Activated T-cell treated with anti-CD3 and anti-CD28 coated beads, Interleukin-2, amount 50 U/mL, for 48 hours (primary cell): ENCODE results near the gene KMT2A.

Experiments used
- DNase-seq, 2 experiments: peaks; one replicate each; pipeline ENCODE4 v3.0.0-alpha.2; 2020

The KMT2A gene

GRCh38 chr11:118533769-118534729 lies 97.8 kb downstream of the KMT2A start:
- DNase-seq = no peak

- DNase-seq = no peak
Measured at GRCh38 chr11:118535261-118535660, 99.0 kb downstream of the KMT2A start.

DNA sequence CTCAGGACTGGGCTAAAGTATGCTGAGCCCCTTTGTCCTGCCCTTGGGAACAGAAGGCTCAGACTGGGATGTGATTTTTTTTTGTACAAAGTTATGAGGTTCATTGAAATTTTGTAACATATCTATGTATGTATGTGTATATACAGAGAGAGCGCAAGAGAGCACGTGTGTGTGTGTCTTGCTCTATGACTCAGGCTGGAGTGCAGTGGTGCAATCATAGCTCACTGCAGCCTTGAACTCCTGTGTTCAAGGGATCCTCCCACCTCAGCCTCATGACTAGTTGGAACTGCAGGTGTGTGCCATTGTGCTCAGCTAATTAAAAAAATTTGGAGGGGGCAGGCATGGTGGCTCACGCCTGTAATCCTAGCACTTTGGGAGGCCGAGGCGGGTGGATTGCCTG lies 100.4 kb downstream of the KMT2A start:
- no peak for DNase-seq

GRCh38 chr11:118537409-118537980 lies 101.2 kb downstream of the KMT2A start:
- no peak for DNase-seq

GRCh38 chr11:118544010-118544646 lies 107.8 kb downstream of the KMT2A start:
- no peak for DNase-seq

GRCh38 chr11:118544647-118545010 lies 108.3 kb downstream of the KMT2A start:
- no peak for DNase-seq

GRCh38 chr11:118545533-118545932 lies 109.2 kb downstream of the KMT2A start:
- DNase-seq = no peak

DNA sequence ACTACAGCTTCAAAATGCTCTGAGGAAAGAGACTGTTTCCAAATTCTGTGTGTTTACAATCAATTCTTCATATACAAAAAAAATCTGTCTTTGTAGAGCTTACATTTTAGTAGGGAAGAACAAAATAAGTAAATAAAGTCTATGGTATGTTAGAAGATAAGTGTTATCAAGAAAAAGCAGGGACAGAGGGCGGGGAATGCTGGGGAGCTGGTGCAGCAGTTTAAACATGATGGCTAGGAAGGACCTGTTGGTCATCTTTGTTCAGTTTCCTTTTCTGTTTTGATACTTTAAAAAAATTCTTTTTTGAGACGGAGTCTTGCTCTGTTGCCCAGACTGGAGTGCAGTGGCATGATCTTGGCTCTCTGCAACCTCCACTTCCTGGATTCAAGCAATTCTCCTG lies 110.8 kb downstream of the KMT2A start:
- DNase-seq = no peak

DNA sequence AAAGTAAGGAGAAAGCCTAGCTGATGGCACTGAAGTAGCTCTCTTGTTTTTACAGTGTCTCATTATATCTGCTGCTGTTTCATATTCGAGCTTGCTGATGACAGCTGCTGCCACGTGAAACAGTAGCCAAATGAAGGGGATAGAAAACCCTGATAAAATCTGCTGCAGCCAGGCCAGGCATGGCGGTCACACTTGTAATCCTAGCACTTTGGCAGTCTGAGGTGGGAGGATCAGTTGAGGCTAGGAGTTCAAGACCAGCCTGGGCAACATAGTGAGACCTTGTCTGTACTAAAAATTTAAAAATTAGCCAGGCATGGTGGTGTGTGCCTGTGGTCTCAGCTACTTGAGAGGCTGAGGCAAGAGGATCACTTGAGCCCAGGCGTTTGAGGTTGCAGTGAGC lies 116.0 kb downstream of the KMT2A start:
- DNase-seq = no peak

DNA sequence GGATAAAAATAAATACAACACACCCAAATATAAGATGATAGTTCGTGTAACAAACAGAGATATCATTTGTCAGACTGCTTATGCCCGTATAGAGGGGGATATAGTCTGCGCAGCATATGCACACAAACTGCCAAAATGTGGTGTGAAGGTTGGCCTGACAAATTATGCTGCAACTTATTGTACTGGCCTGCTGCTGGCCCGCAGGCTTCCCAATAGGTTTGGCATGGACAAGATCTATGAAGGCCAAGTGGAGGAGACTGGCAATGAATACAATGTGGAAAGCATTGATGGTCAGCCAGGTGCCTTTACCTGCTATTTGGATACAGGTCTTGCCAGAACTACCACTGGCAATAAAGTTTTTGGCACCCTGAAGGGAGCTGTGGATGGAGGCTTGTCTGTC lies 124.5 kb downstream of the KMT2A start:
- no peak for DNase-seq

GRCh38 chr11:118565051-118565450 lies 128.8 kb downstream of the KMT2A start:
- no peak for DNase-seq

GRCh38 chr11:118569670-118570069 lies 133.4 kb downstream of the KMT2A start:
- no peak for DNase-seq

DNA sequence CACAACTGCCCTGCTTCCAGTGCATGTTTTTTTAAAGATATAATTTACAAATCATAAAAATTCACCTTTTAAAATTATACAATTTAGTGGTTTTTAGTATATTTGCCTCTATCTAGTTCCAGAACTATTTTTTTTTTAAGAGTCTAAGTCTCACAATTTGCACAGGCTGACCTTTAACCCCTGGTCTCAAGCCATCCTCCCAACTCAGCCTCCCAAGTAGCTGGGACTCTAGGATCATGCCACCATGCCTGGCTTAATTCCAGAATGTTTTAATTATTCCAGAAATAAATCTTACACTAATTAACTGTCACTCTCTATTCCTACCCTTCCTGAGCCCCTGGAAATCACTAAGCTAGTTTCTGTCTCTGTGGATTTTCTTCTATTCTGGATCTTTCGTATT lies 134.5 kb downstream of the KMT2A start:
- no peak for DNase-seq

DNA sequence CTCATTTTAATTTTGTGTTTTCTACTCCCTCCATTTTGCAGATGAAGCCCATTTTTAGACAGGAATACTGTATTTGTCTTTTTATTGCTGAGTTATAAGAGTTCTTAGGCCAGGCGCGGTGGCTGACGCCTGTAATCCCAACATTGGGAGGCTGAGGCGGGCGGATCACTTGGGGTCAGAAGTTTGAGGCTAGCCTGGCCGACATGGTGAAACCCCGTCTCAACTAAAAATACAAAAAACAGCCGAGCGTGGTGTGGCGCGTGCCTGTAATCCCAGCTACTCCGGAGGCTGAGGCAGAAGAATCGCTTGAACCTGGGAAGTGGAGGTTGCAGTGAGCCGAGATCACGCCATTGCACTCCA lies 135.4 kb downstream of the KMT2A start:
- peak in 1 of 2 experiments; percentile 45 for DNase-seq

GRCh38 chr11:118572061-118572980 lies 136.0 kb downstream of the KMT2A start, which contains the start of gene ARCN1:
Gene ARCN1 (plus strand): TSS chr11:118572409. CDS start chr11:118572548, 139 bp downstream.
- peak; percentile 84 to 87 for DNase-seq

GRCh38 chr11:118572981-118573550 lies 136.8 kb downstream of the KMT2A start:
- DNase-seq = peak; percentile 56 to 57

GRCh38 chr11:118574636-118575035 lies 138.3 kb downstream of the KMT2A start:
- DNase-seq = no peak
